GM12878 (cell line): ENCODE measurements around the gene CIAO2A. TPM values are rescaled to one million over a fixed set of nuclear protein-coding genes. Genes with fewer than 3 reads are reported as not detected.

Experiments
- ASH2L ChIP-seq: fragments of 300-600, 200-600 bp; sonication (generic); IDR thresholded peaks from 2 replicates; pipeline ENCODE4 v1.6.1; 2017; ENCODE audit warnings: low read depth, mild to moderate bottlenecking, borderline replicate concordance
- BHLHE40 ChIP-seq, 2 experiments: fragments of 450-650 bp in 1 of 2; IDR thresholded peaks; 2 replicates each; pipeline ENCODE4 v1.6.1; 2011 to 2017; ENCODE audit warnings: low read depth in 2 of 2, borderline replicate concordance in 1 of 2, improper control_type of control experiment in 1 of 2, low read length in 1 of 2, mild to moderate bottlenecking in 1 of 2
- CBFB ChIP-seq: IDR thresholded peaks from 2 replicates; pipeline ENCODE4 v1.6.1; 2016; ENCODE audit warnings: antibody characterized with exemption, low read depth
- CREB1 ChIP-seq: IDR thresholded peaks from 2 replicates; pipeline ENCODE4 v1.6.1; 2012; ENCODE audit warnings: low read depth, mild to moderate bottlenecking, inconsistent platforms
- E2F8 ChIP-seq: fragments of 450-650 bp; IDR thresholded peaks from 2 replicates; pipeline ENCODE4 v1.6.1; 2018; ENCODE audit warnings: mild to moderate bottlenecking, low read depth, moderate library complexity; ENCODE audit not compliant: partially characterized antibody
- E4F1 ChIP-seq: fragments of 450-650 bp; IDR thresholded peaks from 2 replicates; pipeline ENCODE4 v1.6.1; 2018; ENCODE audit warnings: borderline replicate concordance, mild to moderate bottlenecking; ENCODE audit not compliant: partially characterized antibody
- ETV6 ChIP-seq, 2 experiments: fragments of 450-650 bp in 1 of 2; IDR thresholded peaks in 1 of 2; conservative IDR thresholded peaks in 1 of 2; 2 replicates each; pipeline ENCODE4 v1.6.1; 2014; ENCODE audit warnings: antibody characterized with exemption in 1 of 2, borderline replicate concordance in 1 of 2, low read depth in 1 of 2, mild to moderate bottlenecking in 1 of 2, moderate library complexity in 1 of 2
- IKZF2 ChIP-seq, 2 experiments: fragments of 450-650 bp; IDR thresholded peaks; 2 replicates each; pipeline ENCODE4 v1.6.1; 2017; ENCODE audit warnings: mild to moderate bottlenecking in 2 of 2, moderate library complexity in 2 of 2
- MTA2 ChIP-seq: fragments of 450-650 bp; IDR thresholded peaks from 2 replicates; pipeline ENCODE4 v1.6.1; 2016; ENCODE audit warnings: low read depth, mild to moderate bottlenecking, moderate library complexity
- NFYB ChIP-seq: IDR thresholded peaks from 2 replicates; pipeline ENCODE4 v1.6.1; 2011; ENCODE audit warnings: low read depth, mild to moderate bottlenecking, low read length, improper control_type of control experiment, moderate library complexity; ENCODE audit not compliant: insufficient read depth
- NKRF ChIP-seq: fragments of 450-650 bp; conservative IDR thresholded peaks from 2 replicates; pipeline ENCODE4 v1.6.1; 2017; ENCODE audit warnings: mild to moderate bottlenecking, moderate library complexity
- POLR2AphosphoS5 ChIP-seq: IDR thresholded peaks from 2 replicates; pipeline ENCODE4 v1.6.1; 2011; ENCODE audit warnings: mild to moderate bottlenecking, low read length, inconsistent platforms
- RB1 ChIP-seq: fragments of 450-650 bp; formaldehyde crosslinking; IDR thresholded peaks from 2 replicates; pipeline ENCODE4 v1.6.1; 2017; ENCODE audit warnings: mild to moderate bottlenecking, borderline replicate concordance
- RBBP5 ChIP-seq: fragments of 200-600 bp; sonication (generic); conservative IDR thresholded peaks from 2 replicates; pipeline ENCODE4 v1.6.1; 2016
- RCOR1 ChIP-seq: conservative IDR thresholded peaks from 2 replicates; pipeline ENCODE4 v1.6.1; 2012; ENCODE audit warnings: low read depth, low read length, improper control_type of control experiment
- SIX5 ChIP-seq: IDR thresholded peaks from 2 replicates; pipeline ENCODE4 v1.6.1; 2011; ENCODE audit warnings: mild to moderate bottlenecking, low read depth, low read length, moderate library complexity; ENCODE audit not compliant: severe bottlenecking
- SMAD5 ChIP-seq: IDR thresholded peaks from 2 replicates; pipeline ENCODE4 v1.6.1; 2016; ENCODE audit warnings: antibody characterized with exemption, low read depth
- SREBF1 ChIP-seq: IDR thresholded peaks from 2 replicates; pipeline ENCODE4 v1.6.1; 2012; ENCODE audit warnings: mild to moderate bottlenecking, low read length
- STAT1 ChIP-seq: fragments of 450-650 bp; conservative IDR thresholded peaks from 2 replicates; pipeline ENCODE4 v1.6.1; 2014; ENCODE audit warnings: antibody characterized with exemption, mild to moderate bottlenecking
- SUZ12 ChIP-seq: fragments of 200-600 bp; sonication (generic); IDR thresholded peaks from one replicate; pipeline ENCODE4 v1.6.1; 2018; ENCODE audit warnings: antibody characterized with exemption, mild to moderate bottlenecking; ENCODE audit not compliant: unreplicated experiment
- TBL1XR1 ChIP-seq: IDR thresholded peaks from 2 replicates; pipeline ENCODE4 v1.6.1; 2012; ENCODE audit warnings: low read depth, low read length, improper control_type of control experiment
- TCF12 ChIP-seq: IDR thresholded peaks from 2 replicates; pipeline ENCODE4 v1.6.1; 2011; ENCODE audit warnings: low read depth, mild to moderate bottlenecking, low read length
- TCF7 ChIP-seq: IDR thresholded peaks from 2 replicates; pipeline ENCODE4 v1.6.1; 2014; ENCODE audit warnings: antibody characterized with exemption, borderline replicate concordance
- polyA plus RNA-seq, 11 experiments: library from polyadenylated mRNA; depleted of rRNA in 4 of 11; unstranded in 6 of 11; stranded (reverse) in 5 of 11; fragments of >200 nt; fragmentation: Nextera tagmentation in 4 of 11; fragmentation: Illumina TruSeq in 1 of 11; extraction: Ambion mirVana in 4 of 11; extraction: Trizol in 1 of 11; gene quantifications; 1 replicate in 1 of 11; 2 replicates in 10 of 11; pipeline versions ENCODE4 v1.2.1 to v1.2.3, GENCODE V29; 2011 to 2016; ENCODE audit warnings: inconsistent platforms in 2 of 11, missing spikeins in 2 of 11, low read depth in 1 of 11
- total RNA-seq, 4 experiments: library from RNA; depleted of rRNA in 3 of 4; stranded (reverse); fragments of >200 nt in 3 of 4; fragmentation: Illumina TruSeq in 1 of 4; extraction: Trizol in 1 of 4; gene quantifications; 2 replicates each; pipeline versions ENCODE4 v1.2.1 to v1.2.3, GENCODE V29; 2013 to 2021

CIAO2A gene
- total and polyA plus RNA-seq, 10 of the 15 experiments (the other 5 are each of a cell fraction or from before 2014, with no cell fraction given): 94.5 to 400 (median 204) TPM

DNA sequence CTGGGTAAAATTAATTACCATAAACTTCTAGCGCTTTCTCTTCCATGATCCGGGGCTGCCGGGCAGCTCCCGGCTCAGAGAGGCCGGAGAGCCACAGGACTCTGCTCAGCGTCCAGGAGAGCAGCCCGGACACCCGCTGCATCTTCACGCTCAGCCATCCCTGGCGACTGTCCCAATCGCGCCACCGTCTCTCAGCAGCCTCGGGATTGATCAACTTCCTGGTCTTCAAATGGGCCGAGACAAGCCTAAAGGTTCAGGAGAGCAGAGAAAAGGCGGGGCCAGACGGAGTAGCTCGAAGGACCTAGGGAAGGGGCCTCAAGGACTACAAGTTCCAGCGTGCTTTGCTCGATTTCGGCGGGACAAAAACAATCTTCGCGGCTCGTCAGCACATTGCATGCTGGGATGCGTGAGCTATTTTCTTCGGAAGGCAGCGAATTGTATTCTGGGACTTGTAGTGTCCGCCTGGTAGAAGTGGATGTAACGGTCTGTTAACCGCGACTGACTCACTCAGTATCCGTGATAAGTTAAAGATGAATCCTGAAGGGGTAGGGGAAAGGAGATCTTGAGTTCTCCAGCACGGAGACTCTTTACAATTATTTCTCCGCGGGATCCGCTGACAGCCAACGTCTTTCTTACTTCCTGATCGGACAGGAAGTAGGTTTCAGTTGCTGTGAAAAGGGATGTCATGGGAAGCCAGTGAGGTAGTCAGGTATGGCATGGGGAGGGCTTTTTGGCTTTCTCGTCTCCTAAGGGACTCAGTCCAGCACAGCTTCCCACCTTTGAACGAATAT is at the start of gene CIAO2A (continued):
- TF ChIP-seq E2F8: peak; percentile 34
- no peak for TF ChIP-seq ASH2L
- TF ChIP-seq SREBF1: peak; percentile 79
- TF ChIP-seq RB1: 0 out of 2 replicates have a peak, but pooled peaks have one; percentile 59
- TF ChIP-seq CBFB: peak; percentile 26
- TF ChIP-seq POLR2AphosphoS5: peak; percentile 31
- TF ChIP-seq RBBP5: no peak
- TF ChIP-seq NFYB: no peak
- peak; percentile 31; the same call in 1 of the 2 replicates for TF ChIP-seq STAT1
- TF ChIP-seq BHLHE40 (IDR thresholded peaks at IDR 0.05; ENCODE audit: borderline replicate concordance in 1 of 2, low read depth in 2 of 2, low read length in 1 of 2): peak; percentile 40 to 60; a peak in 3 of 4 replicates
- peak; percentile 97 for TF ChIP-seq SIX5
- TF ChIP-seq ETV6 (conservative IDR thresholded peaks at IDR 0.05 in 1 of 2, IDR thresholded peaks at IDR 0.05 in 1 of 2; ENCODE audit: borderline replicate concordance in 1 of 2, low read depth in 1 of 2): peak in 1 of 2 experiments; percentile 51; a peak in 1 of 4 replicates
- TF ChIP-seq IKZF2 (IDR thresholded peaks at IDR 0.05): peak; percentile 19 to 53; a peak in 3 of 4 replicates
- 0 out of 2 replicates have a peak, but pooled peaks have one; percentile 19 for TF ChIP-seq SMAD5
- no peak for TF ChIP-seq TCF12
- TF ChIP-seq SUZ12: no peak
- 0 out of 2 replicates have a peak, but pooled peaks have one; percentile 31 for TF ChIP-seq RCOR1
- TF ChIP-seq E4F1: peak; percentile 21
- no peak for TF ChIP-seq TCF7
- peak; percentile 57 for TF ChIP-seq NKRF
- TF ChIP-seq MTA2: no peak; the same call in 1 of the 2 replicates
- TF ChIP-seq TBL1XR1: peak; percentile 43; the same call in 1 of the 2 replicates
- peak; percentile 95 for TF ChIP-seq CREB1
